ENCODE measurements around the gene AMMECR1. TPM values are rescaled to one million over a fixed set of nuclear protein-coding genes. Genes with fewer than 3 reads are reported as not detected.
A peak's percentile ranks its signal among the peaks of the same experiment; 100 is the strongest.
"Not testable (repeated sequence)": the region's sequence is repeated elsewhere in the genome, so short reads cannot be mapped to it uniquely, and the experiment has no call there.

The AMMECR1 gene
- total RNA-seq, 1 donor from 2014 or later: 2.9 TPM

DNA sequence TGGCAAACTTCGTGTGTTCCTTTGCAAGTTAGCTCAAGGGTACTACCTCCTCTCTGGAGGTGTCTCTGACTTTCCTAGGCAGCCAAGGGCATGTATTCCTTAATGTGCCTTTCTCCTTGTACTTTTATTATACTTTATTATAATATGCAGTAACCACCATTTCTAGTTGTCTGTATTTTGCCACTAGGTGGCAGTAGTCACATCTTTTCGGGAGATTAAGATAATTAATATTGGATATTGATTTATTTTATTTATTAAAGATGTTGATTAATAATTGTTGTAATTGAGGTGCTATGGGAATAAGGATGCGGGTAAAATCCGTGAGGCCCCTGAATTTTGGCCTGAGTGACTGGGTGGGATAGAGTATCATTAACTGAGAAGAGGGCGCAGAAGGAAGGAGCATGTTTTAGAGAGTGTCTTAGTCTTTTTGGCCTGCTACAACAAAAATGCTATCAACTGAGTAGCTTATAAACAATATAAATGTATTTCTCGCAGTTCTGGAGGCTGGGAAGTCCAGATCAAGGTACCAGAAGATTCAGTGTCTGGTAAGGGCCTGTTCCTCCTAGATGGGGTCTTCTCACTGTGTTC is 161.6 kb downstream of the AMMECR1 start:
- no peak for DNase-seq (ENCODE audit: low spot score)
- no peak for ATAC-seq
- intact Hi-C loops (cut with DNase I): no loop called here

DNA sequence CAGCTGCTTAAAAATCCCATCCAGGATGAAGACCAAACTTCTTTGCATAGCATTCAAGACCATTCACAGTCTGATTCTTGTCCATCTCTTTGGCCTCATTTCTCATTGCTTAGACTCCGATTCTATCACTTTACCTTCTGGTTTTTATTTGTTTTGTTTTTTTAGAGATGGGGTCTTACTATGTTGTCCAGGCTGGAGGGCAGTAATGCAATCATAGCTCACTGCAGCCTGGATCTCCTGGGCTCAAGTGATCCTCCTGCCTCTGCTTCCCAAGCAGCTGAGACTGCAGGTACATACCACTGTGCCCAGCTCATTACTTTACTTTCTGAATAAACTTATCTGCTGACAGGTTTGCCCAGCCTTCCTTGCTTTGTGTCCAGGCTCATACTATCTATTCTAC is 162.1 kb downstream of the AMMECR1 start:
- intact Hi-C loops (cut with DNase I): no loop called here
- DNase-seq (ENCODE audit: low spot score): no peak
- ATAC-seq: no peak

DNA sequence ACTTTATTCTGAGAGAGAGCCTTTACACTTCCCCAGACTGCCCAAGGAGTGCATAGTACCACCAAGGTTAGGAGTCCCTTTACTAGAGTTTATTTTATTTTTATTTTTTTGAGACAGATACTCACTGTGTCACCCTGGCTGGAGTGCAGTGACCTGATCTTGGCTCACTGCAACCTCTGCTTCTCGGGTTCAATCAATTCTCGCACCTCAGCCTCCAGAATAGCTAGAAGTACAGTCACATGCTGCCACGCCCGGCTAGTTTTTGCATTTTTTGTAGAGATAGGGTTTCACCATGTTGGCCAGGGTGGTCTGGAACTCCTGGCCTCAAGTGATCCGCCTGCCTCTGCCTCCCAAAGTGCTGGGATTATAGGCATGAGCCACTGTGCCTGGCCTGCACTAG is 163.6 kb downstream of the AMMECR1 start:
- intact Hi-C loops (cut with DNase I); DNase-seq (ENCODE audit: low spot score); ATAC-seq: not testable (repeated sequence)

DNA sequence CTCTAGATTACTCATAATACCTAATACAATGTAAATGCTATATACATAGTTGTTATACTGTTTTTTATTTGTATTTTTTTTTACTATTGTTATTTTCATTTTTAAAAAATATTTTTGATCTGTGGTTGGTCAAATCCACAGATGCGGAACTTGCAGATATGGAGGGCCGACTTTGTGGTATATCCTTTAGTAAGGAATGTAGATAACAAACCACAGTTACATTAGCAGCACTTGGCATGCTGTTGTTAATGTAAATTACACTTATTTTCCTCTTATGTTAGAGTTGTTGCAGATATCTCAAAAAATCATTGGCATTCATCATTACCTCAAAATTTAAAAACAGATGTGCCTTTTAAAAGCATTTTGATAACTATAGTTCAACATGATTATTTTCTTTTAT is 164.0 kb downstream of the AMMECR1 start:
- intact Hi-C loops (cut with DNase I): no loop called here
- ATAC-seq (no peak), DNase-seq (ENCODE audit: low spot score) (no peak)

DNA sequence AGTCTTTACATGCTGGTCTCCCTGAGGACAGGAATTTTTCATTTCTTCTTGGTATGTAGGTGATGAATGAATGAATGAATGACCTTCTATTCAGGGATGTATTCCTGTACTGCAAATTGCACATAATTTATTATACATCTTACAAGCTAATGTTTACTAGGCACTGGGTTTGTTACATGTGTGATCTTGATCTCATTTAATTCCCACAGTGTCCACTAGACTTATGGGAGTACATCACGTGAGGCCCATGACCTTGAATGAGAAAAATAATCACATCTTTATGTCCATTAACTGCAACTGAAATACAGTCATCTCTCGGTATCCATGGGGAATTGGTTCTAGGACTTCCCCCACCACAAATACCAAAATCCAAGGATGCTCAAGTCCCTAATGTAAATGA is 164.6 kb downstream of the AMMECR1 start:
- DNase-seq (ENCODE audit: low spot score) (no peak), ATAC-seq (no peak)
- intact Hi-C loops (cut with DNase I): no loop called here

DNA sequence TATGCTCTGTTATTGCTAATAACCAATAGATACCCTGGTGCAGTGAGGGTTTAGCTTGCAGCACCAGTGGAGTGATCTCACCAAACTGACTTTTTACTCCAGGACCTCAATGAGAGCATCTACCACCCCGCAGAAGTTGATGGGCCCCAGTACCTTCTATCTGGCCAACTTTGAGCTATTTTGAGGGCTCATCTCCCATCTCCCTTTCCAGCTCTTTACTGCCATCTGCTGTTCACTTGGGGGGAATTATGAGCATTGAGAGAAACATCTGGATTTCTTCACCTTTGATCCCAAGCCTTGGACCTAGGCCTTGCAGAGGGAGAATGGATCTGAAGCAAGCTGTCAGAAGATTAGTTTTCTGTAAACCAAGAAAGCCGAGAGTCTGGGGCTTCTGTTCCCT is 171.4 kb downstream of the AMMECR1 start:
- DNase-seq (ENCODE audit: low spot score) (no peak), ATAC-seq (peak; percentile 88)
- intact Hi-C loops (cut with DNase I): no loop called here

DNA sequence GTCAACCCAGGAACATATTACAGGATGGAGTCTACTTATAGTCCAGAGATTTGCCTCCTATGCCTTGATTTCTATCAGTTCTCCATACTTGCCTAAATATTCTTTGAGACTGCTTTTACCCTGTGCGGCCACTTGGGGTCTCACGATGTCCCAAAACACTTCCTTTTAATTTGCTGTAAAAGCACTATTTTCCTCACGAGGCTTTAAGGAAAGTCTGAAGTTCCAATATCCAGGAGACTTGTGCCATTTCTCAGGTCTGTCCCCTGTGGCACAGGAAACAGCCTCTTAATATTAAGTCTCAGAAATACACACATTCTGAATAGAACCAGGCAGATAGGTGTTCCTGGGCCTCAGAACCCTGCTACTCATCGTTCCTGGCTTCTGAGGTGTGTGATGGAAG is 172.0 kb downstream of the AMMECR1 start:
- DNase-seq (ENCODE audit: low spot score) (no peak), ATAC-seq (peak; percentile 64)
- intact Hi-C loops (cut with DNase I): no loop called here

DNA sequence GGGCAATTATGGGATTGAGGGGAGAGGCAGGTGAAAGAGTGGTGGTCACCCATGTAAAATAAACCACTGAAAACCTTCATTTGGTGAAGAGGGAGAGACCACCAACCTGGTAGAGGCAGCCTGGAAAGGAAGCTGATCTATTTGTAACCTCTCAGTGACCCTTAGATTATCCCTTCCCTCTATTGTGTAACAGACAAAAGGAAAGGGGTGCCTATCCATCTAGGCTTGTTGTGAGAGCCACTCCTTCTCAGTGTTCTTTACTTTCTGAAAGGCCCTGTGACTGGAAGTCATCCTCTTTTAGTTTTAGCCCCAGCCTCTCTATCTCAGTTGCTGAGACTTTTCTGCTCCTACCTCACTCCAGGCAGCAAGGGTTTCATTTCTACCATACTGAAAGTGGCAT is 172.6 kb downstream of the AMMECR1 start:
- DNase-seq (ENCODE audit: low spot score): no peak
- ATAC-seq: no peak
- intact Hi-C loops (cut with DNase I): no loop called here

Other genes starting within 250 kb of the AMMECR1 start
- 0.09 TPM for gene RTL9, start 40.8 kb upstream of the AMMECR1 start, total RNA-seq

All from sciatic nerve (tissue), 2 donors.